RWPE2 (cell line): Measurements from ENCODE around the gene SH3BP5L.

Experiments used
- ATAC-seq: fragments of 200-7000 bp; cut with Tn5 transposase; 3 replicates; pipeline ENCODE4 v1.9.1; 2021; ENCODE audit warnings: low read depth
- DNase-seq: peaks from one replicate; pipeline ENCODE4 v3.0.0-alpha.2; 2020; ENCODE audit warnings: low spot score
- H3K27ac ChIP-seq: fragments of 450-650 bp; 2 replicates; pipeline ENCODE4 v1.5.1; 2017; ENCODE audit warnings: mild to moderate bottlenecking; ENCODE audit not compliant: poor library complexity, severe bottlenecking
- H3K27me3 ChIP-seq: fragments of 250-450 bp; sonication (Bioruptor Pico); 2 replicates; pipeline ENCODE4 v1.5.1; 2021; ENCODE audit warnings: mild to moderate bottlenecking, moderate library complexity; ENCODE audit not compliant: insufficient read depth, poor library complexity, severe bottlenecking
- H3K36me3 ChIP-seq: fragments of 250-450 bp; sonication (Bioruptor Pico); 2 replicates; pipeline ENCODE4 v1.5.1; 2020; ENCODE audit warnings: low read depth, mild to moderate bottlenecking, moderate library complexity
- H3K4me1 ChIP-seq: fragments of 250-450 bp; sonication (Bioruptor Pico); 2 replicates; pipeline ENCODE4 v1.5.1; 2021; ENCODE audit warnings: mild to moderate bottlenecking, moderate library complexity; ENCODE audit not compliant: insufficient read depth, poor library complexity, severe bottlenecking
- H3K4me3 ChIP-seq: fragments of 250-450 bp; sonication (Bioruptor Pico); 2 replicates; pipeline ENCODE4 v1.5.1; 2021; ENCODE audit warnings: mild to moderate bottlenecking, moderate library complexity; ENCODE audit not compliant: severe bottlenecking
- H3K9me3 ChIP-seq: fragments of 250-450 bp; sonication (Bioruptor Pico); 2 replicates; pipeline ENCODE4 v1.5.1; 2021; ENCODE audit warnings: mild to moderate bottlenecking, moderate library complexity; ENCODE audit not compliant: severe bottlenecking
- TF ChIP-seq, protein P1 (sequence below): fragments of 450-650 bp; IDR thresholded peaks from one replicate; pipeline ENCODE4 v1.5.1; 2017; ENCODE audit warnings: mild to moderate bottlenecking, moderate library complexity; ENCODE audit not compliant: poor library complexity, severe bottlenecking

The SH3BP5L gene

DNA sequence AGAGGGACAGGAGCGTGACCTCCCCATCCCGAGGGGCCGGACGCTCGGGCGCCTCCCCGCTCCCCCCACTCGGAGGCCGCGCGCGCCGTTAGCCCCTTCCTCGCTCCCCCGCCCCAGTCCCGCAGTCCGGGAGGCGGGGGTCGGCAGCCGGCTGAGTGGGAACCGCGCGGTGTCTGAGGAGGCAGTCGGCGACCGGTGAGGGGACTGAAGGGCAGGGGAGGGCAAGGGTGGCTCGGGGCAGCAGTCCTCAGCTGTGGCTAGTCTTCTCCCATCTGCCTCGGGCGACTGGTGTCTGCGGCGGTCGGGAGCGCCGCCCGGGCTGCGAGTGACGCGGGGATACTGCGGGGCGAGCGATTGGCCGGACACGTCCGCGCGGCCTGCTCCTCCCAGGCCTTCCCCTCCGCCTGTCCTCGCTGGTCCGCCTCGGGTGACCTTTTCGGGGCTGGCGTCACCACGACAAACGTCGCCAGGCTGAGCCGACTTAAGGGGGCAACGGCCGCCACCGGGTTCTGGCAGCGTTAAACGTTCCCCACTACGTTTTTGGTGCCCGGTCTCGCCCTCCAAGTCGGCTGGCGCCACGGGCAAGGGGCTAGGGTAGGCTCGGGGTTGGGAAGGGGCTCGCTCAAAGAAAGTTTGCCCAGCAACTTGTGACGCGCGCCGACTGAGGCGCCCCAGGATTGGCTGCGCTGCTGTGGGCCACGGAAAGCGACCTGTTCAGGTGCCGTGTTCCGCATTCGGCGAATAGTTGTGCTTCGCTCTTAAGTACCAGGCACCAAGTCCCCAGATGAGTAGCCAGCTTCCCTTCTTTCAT lies 12.8 kb upstream of the SH3BP5L start:
- H3K36me3 ChIP-seq: no peaks in the 10 kb centered on the region
- H3K27ac ChIP-seq: peak overlapping the region; percentile 77
- peak overlapping the region; percentile 81 for H3K4me3 ChIP-seq
- H3K27me3 ChIP-seq: no peaks in the 10 kb centered on the region
- TF ChIP-seq, protein P1, sequence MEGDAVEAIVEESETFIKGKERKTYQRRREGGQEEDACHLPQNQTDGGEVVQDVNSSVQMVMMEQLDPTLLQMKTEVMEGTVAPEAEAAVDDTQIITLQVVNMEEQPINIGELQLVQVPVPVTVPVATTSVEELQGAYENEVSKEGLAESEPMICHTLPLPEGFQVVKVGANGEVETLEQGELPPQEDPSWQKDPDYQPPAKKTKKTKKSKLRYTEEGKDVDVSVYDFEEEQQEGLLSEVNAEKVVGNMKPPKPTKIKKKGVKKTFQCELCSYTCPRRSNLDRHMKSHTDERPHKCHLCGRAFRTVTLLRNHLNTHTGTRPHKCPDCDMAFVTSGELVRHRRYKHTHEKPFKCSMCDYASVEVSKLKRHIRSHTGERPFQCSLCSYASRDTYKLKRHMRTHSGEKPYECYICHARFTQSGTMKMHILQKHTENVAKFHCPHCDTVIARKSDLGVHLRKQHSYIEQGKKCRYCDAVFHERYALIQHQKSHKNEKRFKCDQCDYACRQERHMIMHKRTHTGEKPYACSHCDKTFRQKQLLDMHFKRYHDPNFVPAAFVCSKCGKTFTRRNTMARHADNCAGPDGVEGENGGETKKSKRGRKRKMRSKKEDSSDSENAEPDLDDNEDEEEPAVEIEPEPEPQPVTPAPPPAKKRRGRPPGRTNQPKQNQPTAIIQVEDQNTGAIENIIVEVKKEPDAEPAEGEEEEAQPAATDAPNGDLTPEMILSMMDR: no peak
- DNase-seq (peak; percentile 79), ATAC-seq (peak; percentile 75)
- peaks cover 14% of the 10 kb centered on the region for H3K4me1 ChIP-seq
- H3K9me3 ChIP-seq: no peaks in the 10 kb centered on the region

DNA sequence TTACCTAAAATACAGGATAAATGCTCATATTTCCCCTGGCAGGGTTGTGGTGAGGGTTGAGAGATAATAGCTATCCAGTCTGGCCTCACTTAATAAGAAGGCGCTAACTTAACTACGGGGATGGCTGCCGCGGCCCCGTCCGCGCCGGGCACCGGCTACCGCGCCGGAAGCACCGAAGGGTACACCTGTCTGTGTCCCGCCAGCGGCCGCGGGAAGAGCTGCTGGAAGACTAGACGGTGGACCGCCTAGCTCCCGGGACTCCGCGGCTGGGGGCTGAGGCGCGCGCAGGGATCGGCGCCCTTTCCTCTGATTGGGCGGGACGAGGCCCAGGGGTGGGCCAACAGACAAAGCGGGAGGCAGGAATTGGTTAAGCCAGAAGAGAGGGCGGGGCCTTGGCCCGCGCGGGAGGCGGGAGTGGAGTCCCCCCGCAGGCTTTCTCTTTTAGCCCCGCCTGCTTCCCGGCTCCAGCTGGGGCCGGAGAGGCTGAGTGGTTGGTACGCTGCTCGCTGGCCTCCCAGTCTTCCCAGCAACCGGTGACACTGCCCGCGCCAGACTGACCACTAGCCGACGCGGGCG lies 12.2 kb upstream of the SH3BP5L start, which contains the start of gene ZNF672:
Gene ZNF672 (plus strand): TSS at position 444 of the 576 bp plus-strand sequence. CDS start 9,051 bp downstream, outside the sequence.
- TF ChIP-seq, protein P1: no peak
- DNase-seq: peak; percentile 93

DNA sequence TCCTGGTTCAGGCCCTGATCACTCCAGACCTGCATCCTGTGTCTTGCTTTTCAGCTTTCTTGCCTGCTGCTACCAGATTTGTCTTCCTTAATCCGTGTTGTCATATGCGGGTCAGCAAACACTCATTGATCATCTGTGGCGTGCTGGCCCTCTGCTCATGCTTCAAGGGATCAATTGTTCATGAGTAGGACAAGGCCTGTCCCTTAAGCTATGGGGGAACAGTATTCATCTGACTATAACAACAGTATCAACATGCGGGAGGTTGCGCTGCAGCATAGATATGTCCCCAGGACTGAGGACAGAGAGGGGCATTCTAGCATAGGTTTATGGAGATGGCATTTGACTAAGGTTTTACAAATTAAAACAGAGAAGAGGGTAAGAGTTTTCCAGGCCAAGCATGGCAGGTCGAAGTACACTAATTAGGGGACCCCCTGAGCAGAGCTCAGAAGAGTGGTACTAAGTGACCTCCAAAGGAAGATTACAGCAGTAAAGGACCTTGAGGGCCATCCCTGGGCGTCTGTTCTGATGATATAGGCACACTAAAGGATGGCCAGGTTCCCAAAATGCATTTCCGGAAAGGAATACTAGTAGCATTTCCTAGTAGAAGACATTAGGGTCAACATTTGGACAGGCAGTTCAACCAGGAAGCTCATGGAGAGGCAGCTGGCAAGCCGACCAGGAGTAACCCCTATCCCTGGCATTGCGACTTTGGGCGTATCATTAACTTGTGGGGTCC lies 11.5 kb upstream of the SH3BP5L start:
- H3K4me3 ChIP-seq: peak overlapping the region; percentile 81
- no peaks in the 10 kb centered on the region for H3K9me3 ChIP-seq
- TF ChIP-seq, protein P1: no peak
- H3K36me3 ChIP-seq: no peaks in the 10 kb centered on the region
- no peak for ATAC-seq
- DNase-seq: no peak
- H3K27me3 ChIP-seq: no peaks in the 10 kb centered on the region
- H3K27ac ChIP-seq: no peak overlapping the region
- peaks cover 3% of the 10 kb centered on the region for H3K4me1 ChIP-seq

More for the DNA sequence above, 12.2 kb upstream of the SH3BP5L start, which contains the start of gene ZNF672:
- H3K9me3 ChIP-seq: no peaks in the 10 kb centered on the region
- peak within 1 kb of the TSS; percentile 77 for H3K27ac ChIP-seq
- peak; percentile 82 for ATAC-seq
- peak within 1 kb of the TSS; percentile 81 for H3K4me3 ChIP-seq
- H3K27me3 ChIP-seq: no peaks in the 10 kb centered on the region
- no peaks in the 10 kb centered on the region for H3K36me3 ChIP-seq
- peaks cover 9% of the 10 kb centered on the region for H3K4me1 ChIP-seq

DNA sequence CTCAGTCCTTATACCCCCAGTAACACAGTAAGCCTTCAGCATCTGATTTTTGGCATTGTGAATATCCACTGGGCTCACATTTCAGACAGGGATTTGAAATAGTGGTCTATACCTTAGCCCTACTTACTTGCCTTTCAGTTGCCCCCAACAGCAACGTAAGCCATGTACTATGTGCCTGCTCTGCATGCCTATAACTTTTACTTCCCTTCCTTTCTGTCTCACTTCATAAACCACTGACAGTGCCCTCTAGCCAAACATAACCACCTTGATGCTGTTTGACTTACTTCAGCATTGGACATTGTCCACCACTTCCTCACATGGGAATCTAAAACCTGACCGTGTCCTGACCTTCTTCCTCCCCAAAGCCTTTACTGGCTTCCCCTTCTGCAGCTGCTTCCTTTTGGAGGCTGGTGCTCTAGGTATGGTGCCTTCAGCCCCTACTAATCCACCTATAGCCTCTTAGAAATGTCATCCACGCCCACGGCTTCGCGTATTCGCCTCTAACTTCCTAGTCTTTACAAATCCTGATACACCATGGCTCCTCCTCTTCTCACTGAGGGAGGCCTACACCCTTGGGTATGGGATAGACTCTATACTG lies 8.7 kb upstream of the SH3BP5L start:
- Histone ChIP-seq H3K4me1 (no peaks in the 10 kb centered on the region), H3K9me3 (no peaks in the 10 kb centered on the region), H3K36me3 (no peaks in the 10 kb centered on the region), H3K27me3 (no peaks in the 10 kb centered on the region), H3K4me3 (no peak overlapping the region), H3K27ac (no peak overlapping the region)
- TF ChIP-seq, protein P1: no peak
- no peak for ATAC-seq
- no peak for DNase-seq
